K562 (cell line): ENCODE measurements around the gene OR1J1. TPM values are rescaled to one million over a fixed set of nuclear protein-coding genes. Genes with fewer than 3 reads are reported as not detected.

Experiments used
- CBFA2T2 ChIP-seq: fragments of 450-650 bp; conservative IDR thresholded peaks from 2 replicates; pipeline ENCODE4 v1.6.1; 2017; ENCODE audit warnings: mild to moderate bottlenecking
- ELF4 ChIP-seq: fragments of 450-650 bp; formaldehyde crosslinking; IDR thresholded peaks from 2 replicates; pipeline ENCODE4 v1.4.0; 2022; ENCODE audit warnings: missing genetic modification characterization
- GABPA ChIP-seq: fragments of 200-800 bp; sonication (Bioruptor generic); conservative IDR thresholded peaks from 2 replicates; pipeline ENCODE4 v1.6.1; 2016; ENCODE audit warnings: low read depth, missing genetic modification characterization, missing compliant biosample characterization
- L3MBTL2 ChIP-seq: fragments of 450-650 bp; IDR thresholded peaks from 2 replicates; pipeline ENCODE4 v1.6.1; 2016; ENCODE audit warnings: mild to moderate bottlenecking, moderate library complexity
- NBN ChIP-seq: fragments of 450-650 bp; IDR thresholded peaks from 2 replicates; pipeline ENCODE4 v1.6.1; 2016; ENCODE audit warnings: low read depth, mild to moderate bottlenecking
- PREB ChIP-seq: sonication (generic); formaldehyde crosslinking; IDR thresholded peaks from 2 replicates; pipeline ENCODE4 v1.8.1; 2023; ENCODE audit warnings: mild to moderate bottlenecking, missing genetic modification reagents
- REST ChIP-seq, 2 experiments: fragments of 450-650 bp; formaldehyde crosslinking in 1 of 2; IDR thresholded peaks; 2 replicates each; pipeline versions ENCODE4 v1.4.0 to v1.6.1; 2014 to 2020; ENCODE audit warnings: mild to moderate bottlenecking in 2 of 2, borderline replicate concordance in 1 of 2, low read depth in 1 of 2
- SMC3 ChIP-seq: conservative IDR thresholded peaks from 2 replicates; pipeline ENCODE4 v1.6.1; 2011; ENCODE audit warnings: low read depth, low read length, improper control_type of control experiment; ENCODE audit not compliant: insufficient read depth
- THRA ChIP-seq: fragments of 450-650 bp; IDR thresholded peaks from 2 replicates; pipeline ENCODE4 v1.6.1; 2017; ENCODE audit warnings: mild to moderate bottlenecking, moderate library complexity
- ZNF512 ChIP-seq: IDR thresholded peaks from 2 replicates; pipeline ENCODE4 v1.6.1; 2016; ENCODE audit warnings: missing genetic modification characterization, missing compliant biosample characterization
- polyA plus RNA-seq, 8 experiments: library from polyadenylated mRNA; depleted of rRNA in 4 of 8; stranded (reverse) in 5 of 8; unstranded in 3 of 8; fragments of >200 nt; fragmentation: Nextera tagmentation in 2 of 8; fragmentation: Illumina TruSeq in 1 of 8; extraction: Ambion mirVana in 2 of 8; extraction: Trizol in 1 of 8; gene quantifications; 2 replicates each; pipeline versions ENCODE4 v1.2.1 to v1.2.3, GENCODE V29; 2011 to 2014; ENCODE audit warnings: inconsistent platforms in 1 of 8, missing spikeins in 1 of 8
- total RNA-seq, 7 experiments: library from RNA; depleted of rRNA in 6 of 7; stranded (reverse); fragments of >200 nt in 6 of 7; fragmentation: Illumina TruSeq in 2 of 7; extraction: Trizol in 2 of 7; gene quantifications; 2 replicates each; pipeline versions ENCODE4 v1.2.1 to v1.2.3, GENCODE V29; 2011 to 2021; ENCODE audit warnings: low replicate concordance in 1 of 7

The OR1J1 gene
- total and polyA plus RNA-seq, 9 of the 15 experiments (the other 6 are each of a cell fraction or from before 2014, with no cell fraction given) = not detected

GRCh38 chr9:122498883-122499288 is 21.2 kb upstream of the OR1J1 start (continued):
- TF ChIP-seq REST (IDR thresholded peaks at IDR 0.05; ENCODE audit: borderline replicate concordance) (peak; percentile 36; the same call in 1 of the 2 replicates), REST (CRISPR knock-in tag; IDR thresholded peaks at IDR 0.05; ENCODE audit: low read depth) (no peak), GABPA (no peak), SMC3 (0 out of 2 replicates have a peak, but pooled peaks have one; percentile 27), ZNF512 (tag) (no peak), NBN (no peak), ELF4 (CRISPR knock-in tag) (no peak), CBFA2T2 (no peak), L3MBTL2 (no peak), PREB (0 out of 2 replicates have a peak, but pooled peaks have one; percentile 57), THRA (no peak)
